GM06990 (cell line): ENCODE results near the gene ZHX3.

Source experiments
- DNase-seq: peaks from one replicate; pipeline ENCODE4 v3.0.0-alpha.2; 2011; ENCODE audit not compliant: insufficient read length; ENCODE audit errors: extremely low read depth
- H3K27me3 ChIP-seq: replicated peaks from 2 replicates; pipeline ENCODE4 v1.6.0; 2011; ENCODE audit warnings: low read length; ENCODE audit not compliant: control insufficient read depth, insufficient read depth
- H3K36me3 ChIP-seq: 2 replicates; pipeline ENCODE4 v1.5.1; 2011; ENCODE audit warnings: low read length; ENCODE audit not compliant: control insufficient read depth, insufficient read depth
- H3K4me3 ChIP-seq: replicated peaks from 2 replicates; pipeline ENCODE4 v1.5.1; 2011; ENCODE audit warnings: low read depth, mild to moderate bottlenecking, control low read depth, low read length
- CTCF ChIP-seq: IDR thresholded peaks from 2 replicates; pipeline ENCODE4 v1.5.1; 2011; ENCODE audit warnings: low read length, control low read depth, mild to moderate bottlenecking, inconsistent platforms; ENCODE audit not compliant: insufficient read depth, poor library complexity, severe bottlenecking

ZHX3 gene

GRCh38 chr20:41170386-41171105 lies 147.0 kb downstream of the ZHX3 start:
- TF ChIP-seq CTCF = no peak
- no peaks in the 10 kb centered on the region for H3K27me3 ChIP-seq
- peaks cover 52% of the 10 kb centered on the region for H3K36me3 ChIP-seq

GRCh38 chr20:41169791-41170351 lies 147.7 kb downstream of the ZHX3 start:
- Histone ChIP-seq H3K27me3 (no peaks in the 10 kb centered on the region), H3K36me3 (peaks cover 59% of the 10 kb centered on the region), H3K4me3 (no peak overlapping the region)
- TF ChIP-seq CTCF = no peak
- DNase-seq = no peak

More at GRCh38 chr20:41170386-41171105, 147.0 kb downstream of the ZHX3 start:
- no peak overlapping the region for H3K4me3 ChIP-seq
- no peak for DNase-seq

GRCh38 chr20:41169162-41169690 lies 148.3 kb downstream of the ZHX3 start:
- DNase-seq = no peak
- Histone ChIP-seq H3K27me3 (no peaks in the 10 kb centered on the region), H3K4me3 (no peak overlapping the region), H3K36me3 (peaks cover 61% of the 10 kb centered on the region)
- no peak for TF ChIP-seq CTCF

- peaks cover 65% of the 10 kb centered on the region for H3K36me3 ChIP-seq
- H3K4me3 ChIP-seq = no peak overlapping the region
- TF ChIP-seq CTCF = no peak
- no peak for DNase-seq
- H3K27me3 ChIP-seq = no peaks in the 10 kb centered on the region
These were observed 149.0 kb downstream of the ZHX3 start for GRCh38 chr20:41168281-41169161.

GRCh38 chr20:41167481-41168253 lies 149.9 kb downstream of the ZHX3 start:
- DNase-seq = peak; percentile 43
- H3K36me3 ChIP-seq = peaks cover 69% of the 10 kb centered on the region
- H3K4me3 ChIP-seq = no peak overlapping the region
- no peak for TF ChIP-seq CTCF
- no peaks in the 10 kb centered on the region for H3K27me3 ChIP-seq
